Left lung (tissue), 10 donors: ENCODE measurements around the gene TBCB. TPM values are rescaled to one million over a fixed set of nuclear protein-coding genes. Genes with fewer than 3 reads are reported as not detected.
"Not testable (repeated sequence)": the region's sequence is repeated elsewhere in the genome, so short reads cannot be mapped to it uniquely, and the experiment has no call there.

Experiments
- ATAC-seq: fragments of 200-7000 bp; cut with Tn5 transposase; one replicate; pipeline ENCODE4 v1.9.1; 2020; ENCODE audit warnings: moderate library complexity
- DNase-seq, 4 donors: peaks; one replicate each; pipeline ENCODE4 v3.0.0-alpha.2; 2013 to 2020
- H3K27ac ChIP-seq, 2 donors: fragments of 200-600 bp; sonication (generic) in 1 of 2; one replicate each; pipeline versions ENCODE4 v1.5.0 to v1.8.0; 2020 to 2021
- H3K27me3 ChIP-seq, 2 donors: fragments of 200-600 bp; sonication (generic) in 1 of 2; one replicate each; pipeline versions ENCODE4 v1.5.0 to v1.8.0; 2020 to 2021
- H3K36me3 ChIP-seq, 2 donors: fragments of 200-600 bp; sonication (generic) in 1 of 2; one replicate each; pipeline versions ENCODE4 v1.5.0 to v1.8.0; 2020 to 2021
- H3K4me1 ChIP-seq, 2 donors: fragments of 200-600 bp; one replicate each; pipeline ENCODE4 v1.8.0; 2021
- H3K4me3 ChIP-seq, 2 donors: fragments of 200-600 bp; sonication (generic) in 1 of 2; one replicate each; pipeline versions ENCODE4 v1.5.0 to v1.8.0; 2020 to 2021; ENCODE audit warnings: mild to moderate bottlenecking in 1 of 2
- H3K9me3 ChIP-seq, 2 donors: fragments of 200-600 bp; sonication (generic) in 1 of 2; one replicate each; pipeline versions ENCODE4 v1.5.0 to v1.8.0; 2020 to 2021
- CTCF ChIP-seq, 2 donors: fragments of 200-600 bp; sonication (generic) in 1 of 2; IDR thresholded peaks; one replicate each; pipeline versions ENCODE4 v1.5.0 to v1.8.0; 2021; ENCODE audit warnings: antibody characterized with exemption in 2 of 2
- intact Hi-C, 2 donors: fragments of 100-400 bp; cut with DNase I; formaldehyde crosslinking; loops; one replicate each; pipeline versions ENCODE4 v1.11.2 to v1.14.2; 2022
- polyA plus RNA-seq, 6 donors: library from polyadenylated mRNA; unstranded; fragments of 120-200 nt; gene quantifications; one replicate each; pipeline ENCODE4 v1.2.1, GENCODE V29; 2013; ENCODE audit not compliant: insufficient read length in 6 of 6
- total RNA-seq, 2 donors: library from RNA; stranded (reverse); fragmentation: NEBNext Ultra II Directional; extraction: Animal tissue kit (Norgen Biotek cat#: 25700); gene quantifications; one replicate each; pipeline ENCODE4 v1.2.1, GENCODE V29; 2021
- donor health status: DM: no; HTN: yes; CAD: no.
- donor health status: DM: no; HTN: no; CAD: no.

Gene TBCB
- total and polyA plus RNA-seq, 8 donors, result 90.2 to 130 (median 114) TPM

- ATAC-seq, result no peak
- Histone ChIP-seq H3K9me3 (no peaks in the 10 kb centered on the region), H3K27ac (no peak overlapping the region), H3K4me1 (no peaks in the 10 kb centered on the region), H3K4me3 (no peak overlapping the region), H3K36me3 (peaks cover 0 to 8% of the 10 kb centered on the region in 2 donors), H3K27me3 (no peaks in the 10 kb centered on the region)
- no peak for DNase-seq
- intact Hi-C loops, result no loop called here
- no peak for TF ChIP-seq CTCF (IDR thresholded peaks at IDR 0.05)
Observed at GRCh38 chr19:36160821-36161596, 45.7 kb downstream of the TBCB start.

- Histone ChIP-seq H3K36me3 (peaks cover 0 to 8% of the 10 kb centered on the region in 2 donors), H3K9me3 (no peaks in the 10 kb centered on the region), H3K4me1 (no peaks in the 10 kb centered on the region), H3K4me3 (no peak overlapping the region), H3K27me3 (no peaks in the 10 kb centered on the region), H3K27ac (no peak overlapping the region)
- ATAC-seq, result no peak
- intact Hi-C loops, result no loop called here
- DNase-seq, result no peak
- TF ChIP-seq CTCF (IDR thresholded peaks at IDR 0.05), result no peak
Observed at GRCh38 chr19:36163813-36164212, 48.5 kb downstream of the TBCB start.

GRCh38 chr19:36169084-36169760, 54.0 kb downstream of the TBCB start:
- no peak overlapping the region for H3K4me3 ChIP-seq
- H3K27ac ChIP-seq, result peak overlapping the region in 1 of 2 donors; percentile 80
- intact Hi-C loops, result no loop called here
- no peaks in the 10 kb centered on the region for H3K27me3 ChIP-seq
- no peaks in the 10 kb centered on the region for H3K36me3 ChIP-seq
- peaks cover 0 to 6% of the 10 kb centered on the region in 2 donors for H3K4me1 ChIP-seq
- DNase-seq, result no peak
- H3K9me3 ChIP-seq, result no peaks in the 10 kb centered on the region
- no peak for ATAC-seq
- no peak for TF ChIP-seq CTCF (IDR thresholded peaks at IDR 0.05)

- H3K27ac ChIP-seq, result no peak overlapping the region
- intact Hi-C loops, result no loop called here
- H3K4me3 ChIP-seq, result no peak overlapping the region
- H3K36me3 ChIP-seq, result no peaks in the 10 kb centered on the region
- DNase-seq (no peak), ATAC-seq (no peak)
- TF ChIP-seq CTCF (IDR thresholded peaks at IDR 0.05), result no peak
- peaks cover 0 to 6% of the 10 kb centered on the region in 2 donors for H3K4me1 ChIP-seq
- H3K27me3 ChIP-seq, result no peaks in the 10 kb centered on the region
- no peaks in the 10 kb centered on the region for H3K9me3 ChIP-seq
Observed at GRCh38 chr19:36172852-36173251, 57.6 kb downstream of the TBCB start.

GRCh38 chr19:36173846-36174245, 58.6 kb downstream of the TBCB start:
- H3K4me3 ChIP-seq, H3K27me3 ChIP-seq, H3K9me3 ChIP-seq, H3K27ac ChIP-seq, H3K4me1 ChIP-seq, intact Hi-C loops, H3K36me3 ChIP-seq, ATAC-seq, DNase-seq: not testable (repeated sequence)

Other genes with a start within 250 kb of the TBCB start
- gene APLP1, start 246.9 kb upstream of the TBCB start, total RNA-seq, result 1 to 10 TPM; 3.0 to 8.6 TPM
- 10 to 100 TPM in 1 of 6 donors, 1 to 10 TPM in 5; 8.0 to 11.0 (median 9.3) TPM for gene APLP1, start 246.9 kb upstream of the TBCB start, polyA plus RNA-seq
- 10 to 100 TPM; 11.8 to 19.1 TPM for gene NFKBID, start 214.9 kb upstream of the TBCB start, total RNA-seq
- gene NFKBID, start 214.9 kb upstream of the TBCB start, polyA plus RNA-seq, result 1 to 10 TPM; 3.7 to 9.5 (median 7.2) TPM
- 10 to 100 TPM; 24.7 to 26.0 TPM for gene HCST, start 212.9 kb upstream of the TBCB start, total RNA-seq
- 1 to 10 TPM; 3.6 to 5.9 (median 4.4) TPM for gene HCST, start 212.9 kb upstream of the TBCB start, polyA plus RNA-seq
- 100 to 1,000 TPM; 205 to 407 TPM for gene TYROBP, start 207.2 kb upstream of the TBCB start, total RNA-seq
- gene TYROBP, start 207.2 kb upstream of the TBCB start, polyA plus RNA-seq, result 10 to 100 TPM; 12.3 to 15.7 (median 13.3) TPM
- gene LRFN3, start 179.1 kb upstream of the TBCB start, total RNA-seq, result 10 to 100 TPM; 12.2 to 14.8 TPM
- 10 to 100 TPM in 3 of 6 donors, 1 to 10 TPM in 3; 8.0 to 13.6 (median 11.1) TPM for gene LRFN3, start 179.1 kb upstream of the TBCB start, polyA plus RNA-seq
- gene SDHAF1, start 120.3 kb upstream of the TBCB start, total RNA-seq, result 10 to 100 TPM; 14.0 to 16.5 TPM
- 10 to 100 TPM in 5 of 6 donors, 1 to 10 TPM in 1; 9.4 to 13.3 (median 10.9) TPM for gene SDHAF1, start 120.3 kb upstream of the TBCB start, polyA plus RNA-seq
- 10 to 100 TPM; 11.2 to 13.1 TPM for gene SYNE4, start 106.7 kb upstream of the TBCB start, total RNA-seq
- 10 to 100 TPM in 1 of 6 donors, 1 to 10 TPM in 5; 6.8 to 10.4 (median 8.2) TPM for gene SYNE4, start 106.7 kb upstream of the TBCB start, polyA plus RNA-seq
- gene ALKBH6, start 101.3 kb upstream of the TBCB start, total RNA-seq, result 10 to 100 TPM; 19.3 to 22.7 TPM
- 10 to 100 TPM; 16.8 to 21.0 (median 19.2) TPM for gene ALKBH6, start 101.3 kb upstream of the TBCB start, polyA plus RNA-seq
- gene CLIP3, start 82.6 kb upstream of the TBCB start, total RNA-seq, result 10 to 100 TPM in 1 of 2 donors, 1 to 10 TPM in 1; 5.8 to 16.6 TPM
- 10 to 100 TPM; 22.4 to 33.0 (median 31.5) TPM for gene CLIP3, start 82.6 kb upstream of the TBCB start, polyA plus RNA-seq
- gene THAP8, start 61.2 kb upstream of the TBCB start, total RNA-seq, result 1 to 10 TPM; 7.1 to 7.2 TPM
- gene THAP8, start 61.2 kb upstream of the TBCB start, polyA plus RNA-seq, result 1 to 10 TPM; 5.7 to 8.4 (median 6.9) TPM
- 1 to 10 TPM; 3.7 to 4.3 TPM for gene WDR62, start 60.6 kb upstream of the TBCB start, total RNA-seq
- 1 to 10 TPM; 4.0 to 6.7 (median 4.5) TPM for gene WDR62, start 60.6 kb upstream of the TBCB start, polyA plus RNA-seq
- not detected for gene OVOL3, start 4.3 kb upstream of the TBCB start, total RNA-seq
- under 1 TPM in 2 of 6 donors, not detected in 4; 0.27 to 0.34 TPM for gene OVOL3, start 4.3 kb upstream of the TBCB start, polyA plus RNA-seq
- gene POLR2I, start 593 bp upstream of the TBCB start, total RNA-seq, result 10 to 100 TPM; 43.7 to 51.7 TPM
- 10 to 100 TPM; 35.8 to 52.4 (median 45.7) TPM for gene POLR2I, start 593 bp upstream of the TBCB start, polyA plus RNA-seq
- gene CAPNS1, start 24.6 kb downstream of the TBCB start, total RNA-seq, result 100 to 1,000 TPM; 688 to 720 TPM
- 100 to 1,000 TPM; 479 to 615 (median 546) TPM for gene CAPNS1, start 24.6 kb downstream of the TBCB start, polyA plus RNA-seq
- gene COX7A1, start 37.0 kb downstream of the TBCB start, total RNA-seq, result 10 to 100 TPM; 47.1 to 64.9 TPM
- gene COX7A1, start 37.0 kb downstream of the TBCB start, polyA plus RNA-seq, result 10 to 100 TPM; 29.4 to 47.3 (median 35.1) TPM
- gene ZNF565, start 99.2 kb downstream of the TBCB start, total RNA-seq, result 1 to 10 TPM; 3.2 to 3.5 TPM
- 1 to 10 TPM; 7.1 to 8.3 (median 7.8) TPM for gene ZNF565, start 99.2 kb downstream of the TBCB start, polyA plus RNA-seq
- 10 to 100 TPM; 42.8 to 47.7 TPM for gene ZNF146, start 99.6 kb downstream of the TBCB start, total RNA-seq
- gene ZNF146, start 99.6 kb downstream of the TBCB start, polyA plus RNA-seq, result 100 to 1,000 TPM; 112 to 140 (median 121) TPM